Neural cell (in vitro differentiated cells): Measurements from ENCODE around the gene GPR82. TPM values are rescaled to one million over a fixed set of nuclear protein-coding genes. Genes with fewer than 3 reads are reported as not detected.

ENCODE experiments used
- H2AFZ ChIP-seq: fragments of 200-600, 300-800 bp; sonication (generic), shearing (Covaris generic); 2 replicates; pipeline ENCODE4 v1.6.0; 2014; ENCODE audit warnings: low read depth, mild to moderate bottlenecking, antibody characterized with exemption, low read length, moderate library complexity
- H3F3A ChIP-seq: fragments of 200-600 bp; shearing (Covaris generic); 2 replicates; pipeline ENCODE4 v1.6.1; 2016; ENCODE audit warnings: mild to moderate bottlenecking, moderate library complexity, mixed read lengths, antibody characterized with exemption, low read length; ENCODE audit not compliant: insufficient read depth, poor library complexity, severe bottlenecking
- H3K27ac ChIP-seq: fragments of 200-600, 300-800 bp; sonication (generic), shearing (Covaris generic); 2 replicates; pipeline ENCODE4 v1.5.1; 2014; ENCODE audit warnings: mild to moderate bottlenecking, low read length, moderate library complexity
- H3K27me3 ChIP-seq: fragments of 300-800, 200-600 bp; sonication (generic), shearing (Covaris generic); 2 replicates; pipeline ENCODE4 v1.6.0; 2014; ENCODE audit warnings: mild to moderate bottlenecking, low read depth, low read length, moderate library complexity; ENCODE audit not compliant: insufficient read depth
- H3K36me3 ChIP-seq: fragments of 300-800, 200-600 bp; sonication (generic), shearing (Covaris generic); 2 replicates; pipeline ENCODE4 v1.5.1; 2014; ENCODE audit warnings: mild to moderate bottlenecking, antibody characterized with exemption, low read length, moderate library complexity; ENCODE audit not compliant: insufficient read depth
- H3K4me2 ChIP-seq: fragments of 300-800, 200-600 bp; sonication (generic), shearing (Covaris generic); 2 replicates; pipeline ENCODE4 v1.6.0; 2014; ENCODE audit warnings: mild to moderate bottlenecking, low read length
- H3K4me3 ChIP-seq: fragments of 300-800, 200-600 bp; sonication (generic), shearing (Covaris generic); 2 replicates; pipeline ENCODE4 v1.5.1; 2014; ENCODE audit warnings: mild to moderate bottlenecking, low read length, moderate library complexity
- H3K79me2 ChIP-seq: fragments of 200-600 bp; shearing (Covaris generic); replicated peaks from 2 replicates; pipeline ENCODE4 v1.6.0; 2014; ENCODE audit warnings: mild to moderate bottlenecking, low read length, moderate library complexity; ENCODE audit not compliant: insufficient read depth
- H3K9ac ChIP-seq: fragments of 300-800, 200-600 bp; sonication (generic), shearing (Covaris generic); 2 replicates; pipeline ENCODE4 v1.6.1; 2016; ENCODE audit warnings: mild to moderate bottlenecking, low read length, mixed read lengths
- H3K9me2 ChIP-seq: fragments of 200-600 bp; shearing (Covaris generic); 2 replicates; pipeline ENCODE4 v1.6.1; 2016; ENCODE audit warnings: mild to moderate bottlenecking, low read length, mixed read lengths; ENCODE audit not compliant: insufficient read depth
- H3K9me3 ChIP-seq: fragments of 200-600, 300-800 bp; sonication (generic), shearing (Covaris generic); 2 replicates; pipeline ENCODE4 v1.6.1; 2016; ENCODE audit warnings: mild to moderate bottlenecking, mixed run types, low read length, moderate library complexity, mixed read lengths
- H4K20me1 ChIP-seq: fragments of 200-600 bp; shearing (Covaris generic); 2 replicates; pipeline ENCODE4 v1.6.1; 2016; ENCODE audit warnings: mild to moderate bottlenecking, mixed run types; ENCODE audit not compliant: insufficient read depth
- EP300 ChIP-seq: fragments of 450-650 bp; conservative IDR thresholded peaks from 2 replicates; pipeline ENCODE4 v1.6.1; 2014; ENCODE audit warnings: antibody characterized with exemption, mild to moderate bottlenecking, moderate library complexity; ENCODE audit not compliant: poor library complexity, severe bottlenecking
- EZH2 ChIP-seq: fragments of 200-600, 300-800 bp; shearing (Covaris generic), sonication (generic); IDR thresholded peaks from 2 replicates; pipeline ENCODE4 v1.6.1; 2014; ENCODE audit warnings: antibody characterized with exemption, low read length, borderline replicate concordance, mild to moderate bottlenecking; ENCODE audit not compliant: insufficient read depth, poor library complexity, severe bottlenecking
- MXI1 ChIP-seq: fragments of 450-650 bp; conservative IDR thresholded peaks from 2 replicates; pipeline ENCODE4 v1.6.1; 2014; ENCODE audit warnings: antibody characterized with exemption, mild to moderate bottlenecking; ENCODE audit not compliant: poor library complexity, severe bottlenecking
- POLR2AphosphoS5 ChIP-seq: IDR thresholded peaks from 2 replicates; pipeline ENCODE4 v1.6.1; 2012
- RAD21 ChIP-seq: fragments of 450-650 bp; conservative IDR thresholded peaks from 2 replicates; pipeline ENCODE4 v1.6.1; 2014; ENCODE audit warnings: antibody characterized with exemption, mild to moderate bottlenecking, moderate library complexity
- SMC3 ChIP-seq: fragments of 450-650 bp; conservative IDR thresholded peaks from 2 replicates; pipeline ENCODE4 v1.6.1; 2014; ENCODE audit warnings: antibody characterized with exemption, mild to moderate bottlenecking, moderate library complexity; ENCODE audit not compliant: poor library complexity
- TAF1 ChIP-seq: IDR thresholded peaks from 2 replicates; pipeline ENCODE4 v1.6.1; 2012; ENCODE audit warnings: low read depth
- polyA plus RNA-seq: library from polyadenylated mRNA; depleted of rRNA; stranded (reverse); fragments of >200 nt; gene quantifications from 2 replicates; pipeline ENCODE4 v1.2.3, GENCODE V29; 2014
- TF ChIP-seq, protein P1 (sequence below): fragments of 450-650 bp; IDR thresholded peaks from 2 replicates; pipeline ENCODE4 v1.5.1; 2014; ENCODE audit warnings: antibody characterized with exemption, mild to moderate bottlenecking, moderate library complexity; ENCODE audit not compliant: poor library complexity, severe bottlenecking
- TF ChIP-seq, protein P2 (sequence below): IDR thresholded peaks from 2 replicates; pipeline ENCODE4 v1.6.1; 2012; ENCODE audit warnings: borderline replicate concordance

The GPR82 gene
- polyA plus RNA-seq, 1 donor from 2014 or later: not detected

- H3K4me3 ChIP-seq: no peak overlapping the region
- H3K9me3 ChIP-seq: no peaks in the 10 kb centered on the region
- no peak overlapping the region for H3K9ac ChIP-seq
- no peak overlapping the region for H2AFZ ChIP-seq
- no peak overlapping the region for H3K4me2 ChIP-seq
- H4K20me1 ChIP-seq: no peaks in the 10 kb centered on the region
- H3K9me2 ChIP-seq: no peaks in the 10 kb centered on the region
- no peak overlapping the region for H3K27ac ChIP-seq
- TF ChIP-seq, protein P1, sequence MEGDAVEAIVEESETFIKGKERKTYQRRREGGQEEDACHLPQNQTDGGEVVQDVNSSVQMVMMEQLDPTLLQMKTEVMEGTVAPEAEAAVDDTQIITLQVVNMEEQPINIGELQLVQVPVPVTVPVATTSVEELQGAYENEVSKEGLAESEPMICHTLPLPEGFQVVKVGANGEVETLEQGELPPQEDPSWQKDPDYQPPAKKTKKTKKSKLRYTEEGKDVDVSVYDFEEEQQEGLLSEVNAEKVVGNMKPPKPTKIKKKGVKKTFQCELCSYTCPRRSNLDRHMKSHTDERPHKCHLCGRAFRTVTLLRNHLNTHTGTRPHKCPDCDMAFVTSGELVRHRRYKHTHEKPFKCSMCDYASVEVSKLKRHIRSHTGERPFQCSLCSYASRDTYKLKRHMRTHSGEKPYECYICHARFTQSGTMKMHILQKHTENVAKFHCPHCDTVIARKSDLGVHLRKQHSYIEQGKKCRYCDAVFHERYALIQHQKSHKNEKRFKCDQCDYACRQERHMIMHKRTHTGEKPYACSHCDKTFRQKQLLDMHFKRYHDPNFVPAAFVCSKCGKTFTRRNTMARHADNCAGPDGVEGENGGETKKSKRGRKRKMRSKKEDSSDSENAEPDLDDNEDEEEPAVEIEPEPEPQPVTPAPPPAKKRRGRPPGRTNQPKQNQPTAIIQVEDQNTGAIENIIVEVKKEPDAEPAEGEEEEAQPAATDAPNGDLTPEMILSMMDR: no peak
- no peak for TF ChIP-seq EZH2
- no peak for TF ChIP-seq TAF1
- TF ChIP-seq RAD21: no peak
- no peak for TF ChIP-seq MXI1
- no peak for TF ChIP-seq POLR2AphosphoS5
- TF ChIP-seq, protein P2, sequence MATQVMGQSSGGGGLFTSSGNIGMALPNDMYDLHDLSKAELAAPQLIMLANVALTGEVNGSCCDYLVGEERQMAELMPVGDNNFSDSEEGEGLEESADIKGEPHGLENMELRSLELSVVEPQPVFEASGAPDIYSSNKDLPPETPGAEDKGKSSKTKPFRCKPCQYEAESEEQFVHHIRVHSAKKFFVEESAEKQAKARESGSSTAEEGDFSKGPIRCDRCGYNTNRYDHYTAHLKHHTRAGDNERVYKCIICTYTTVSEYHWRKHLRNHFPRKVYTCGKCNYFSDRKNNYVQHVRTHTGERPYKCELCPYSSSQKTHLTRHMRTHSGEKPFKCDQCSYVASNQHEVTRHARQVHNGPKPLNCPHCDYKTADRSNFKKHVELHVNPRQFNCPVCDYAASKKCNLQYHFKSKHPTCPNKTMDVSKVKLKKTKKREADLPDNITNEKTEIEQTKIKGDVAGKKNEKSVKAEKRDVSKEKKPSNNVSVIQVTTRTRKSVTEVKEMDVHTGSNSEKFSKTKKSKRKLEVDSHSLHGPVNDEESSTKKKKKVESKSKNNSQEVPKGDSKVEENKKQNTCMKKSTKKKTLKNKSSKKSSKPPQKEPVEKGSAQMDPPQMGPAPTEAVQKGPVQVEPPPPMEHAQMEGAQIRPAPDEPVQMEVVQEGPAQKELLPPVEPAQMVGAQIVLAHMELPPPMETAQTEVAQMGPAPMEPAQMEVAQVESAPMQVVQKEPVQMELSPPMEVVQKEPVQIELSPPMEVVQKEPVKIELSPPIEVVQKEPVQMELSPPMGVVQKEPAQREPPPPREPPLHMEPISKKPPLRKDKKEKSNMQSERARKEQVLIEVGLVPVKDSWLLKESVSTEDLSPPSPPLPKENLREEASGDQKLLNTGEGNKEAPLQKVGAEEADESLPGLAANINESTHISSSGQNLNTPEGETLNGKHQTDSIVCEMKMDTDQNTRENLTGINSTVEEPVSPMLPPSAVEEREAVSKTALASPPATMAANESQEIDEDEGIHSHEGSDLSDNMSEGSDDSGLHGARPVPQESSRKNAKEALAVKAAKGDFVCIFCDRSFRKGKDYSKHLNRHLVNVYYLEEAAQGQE: no peak
- TF ChIP-seq SMC3: no peak
- TF ChIP-seq EP300: no peak
- no peaks in the 10 kb centered on the region for H3K36me3 ChIP-seq
- no peaks in the 10 kb centered on the region for H3K27me3 ChIP-seq
- no peaks in the 10 kb centered on the region for H3K79me2 ChIP-seq
- no peaks in the 10 kb centered on the region for H3F3A ChIP-seq
These were observed 1.8 kb upstream of the GPR82 start for GRCh38 chrX:41722214-41722613.

DNA sequence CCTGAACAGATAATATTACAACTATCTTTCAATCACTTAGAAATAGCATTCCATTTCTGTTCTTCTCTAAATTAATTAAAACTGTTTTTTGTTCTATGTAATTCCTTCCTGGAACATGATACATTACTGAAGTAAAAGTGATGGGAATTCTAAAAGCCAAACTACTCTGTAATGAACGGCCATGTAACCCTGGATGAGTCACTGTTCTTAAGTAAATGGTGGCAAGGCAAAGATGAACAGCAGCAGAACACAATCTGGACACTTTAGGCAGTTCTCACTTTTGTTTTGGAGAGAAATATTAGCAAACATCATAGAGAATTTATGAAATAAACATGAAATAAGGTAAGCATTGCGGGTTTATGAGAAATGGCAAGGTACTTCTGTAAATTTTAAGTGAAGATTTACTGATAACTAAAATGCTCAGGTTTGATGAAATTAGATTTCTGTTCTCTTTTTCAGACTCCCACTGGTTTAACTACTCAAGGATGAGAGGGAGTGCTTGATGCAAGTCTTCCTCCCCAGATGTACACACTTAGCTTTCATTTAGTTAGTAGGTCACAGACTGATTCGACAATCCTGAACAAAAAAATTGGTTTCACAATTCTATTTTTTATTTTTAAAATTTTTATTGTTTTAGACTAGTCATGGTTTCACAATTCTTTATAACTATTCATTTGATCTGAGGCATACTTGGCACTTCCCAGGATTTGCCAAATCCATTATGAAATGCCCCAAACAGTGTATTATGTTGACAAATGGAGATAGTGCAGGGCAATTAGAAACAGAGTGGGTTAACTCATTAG lies 964 bp upstream of the GPR82 start:
- no peaks in the 10 kb centered on the region for H3K27me3 ChIP-seq

More for the DNA sequence above, 964 bp upstream of the GPR82 start:
- no peak overlapping the region for H2AFZ ChIP-seq
- no peak overlapping the region for H3K4me3 ChIP-seq
- H3K79me2 ChIP-seq: no peaks in the 10 kb centered on the region
- H3K27ac ChIP-seq: no peak overlapping the region
- no peak overlapping the region for H3K4me2 ChIP-seq
- H3K9ac ChIP-seq: no peak overlapping the region
- no peaks in the 10 kb centered on the region for H3K9me3 ChIP-seq
- H3F3A ChIP-seq: no peaks in the 10 kb centered on the region
- no peaks in the 10 kb centered on the region for H4K20me1 ChIP-seq
- TF ChIP-seq TAF1 (no peak), EP300 (no peak)
- TF ChIP-seq, protein P2: no peak
- TF ChIP-seq, protein P1: no peak
- H3K9me2 ChIP-seq: no peaks in the 10 kb centered on the region
- H3K36me3 ChIP-seq: no peaks in the 10 kb centered on the region
